Spinal cord (tissue), 10 donors: ENCODE measurements around the gene ZNF331. TPM values are rescaled to one million over a fixed set of nuclear protein-coding genes. Genes with fewer than 3 reads are reported as not detected.
A peak's percentile ranks its signal among the peaks of the same experiment; 100 is the strongest.
"Not testable (repeated sequence)": the region's sequence is repeated elsewhere in the genome, so short reads cannot be mapped to it uniquely, and the experiment has no call there.

Experiments
- DNase-seq, 6 donors: peaks; one replicate each; pipeline versions ENCODE4 v3.0.0 to v3.0.0-alpha.2; 2013 to 2015; ENCODE audit warnings: low spot score in 6 of 6, low read depth in 4 of 6
- H3K27ac ChIP-seq: one replicate; pipeline ENCODE4 v1.5.1; 2013; ENCODE audit warnings: low read depth, low read length, control low read depth
- H3K27me3 ChIP-seq: one replicate; pipeline ENCODE4 v1.6.1; 2013; ENCODE audit warnings: low read length; ENCODE audit not compliant: control insufficient read depth, insufficient read depth
- H3K36me3 ChIP-seq: one replicate; pipeline ENCODE4 v1.6.1; 2013; ENCODE audit warnings: low read length; ENCODE audit not compliant: control insufficient read depth, insufficient read depth
- H3K4me1 ChIP-seq: one replicate; pipeline ENCODE4 v1.6.1; 2013; ENCODE audit warnings: low read length; ENCODE audit not compliant: control insufficient read depth, insufficient read depth
- H3K4me3 ChIP-seq: one replicate; pipeline ENCODE4 v1.5.1; 2013; ENCODE audit warnings: low read depth, low read length, control low read depth
- H3K9me3 ChIP-seq: one replicate; pipeline ENCODE4 v1.6.1; 2013; ENCODE audit warnings: low read length; ENCODE audit not compliant: control insufficient read depth, insufficient read depth
- WGBS: methylation state at CpG from one replicate; pipeline ENCODE4 v1.1.5; 2013; ENCODE audit warnings: missing lambda C conversion rate; ENCODE audit not compliant: insufficient coverage; 5-methylcytosine and 5-hydroxymethylcytosine counted together
- long read RNA-seq, 4 donors: transcript quantifications; one replicate each; lab custom pipeline, GENCODE V29; 2026
- polyA plus RNA-seq, 2 donors: library from polyadenylated mRNA; unstranded; fragments of 120-200 nt; gene quantifications; one replicate each; pipeline ENCODE4 v1.2.1, GENCODE V29; 2013; ENCODE audit not compliant: insufficient read length in 2 of 2
- total RNA-seq, 2 donors: library from RNA; depleted of rRNA in 1 of 2; stranded (reverse); fragments of 120-200 nt in 1 of 2; fragments of >200 nt in 1 of 2; gene quantifications; one replicate each; pipeline versions ENCODE4 v1.2.3 to v1.2.4, GENCODE V29; 2013 to 2014
- donor health status: healthy.

The ZNF331 gene
- total RNA-seq (10 to 100 TPM; 21.7 to 28.0 TPM), polyA plus RNA-seq (10 to 100 TPM; 23.6 to 37.3 TPM)
- long read RNA-seq, donor 1, full-length matches to known transcripts: 12 of 12 reads
- long read RNA-seq, donor 1, partial matches to known transcripts: 0 of 12 reads
- long read RNA-seq, donor 1, other reads (novel, unspliced or antisense): 0 of 12 reads
- long read RNA-seq, donor 2, partial matches to known transcripts: 0 of 3 reads
- long read RNA-seq, donor 2, other reads (novel, unspliced or antisense): 0 of 3 reads
- long read RNA-seq, donor 3, full-length matches to known transcripts: 1 of 1 reads
- long read RNA-seq, donor 3, partial matches to known transcripts: 0 of 1 reads
- long read RNA-seq, donor 3, other reads (novel, unspliced or antisense): 0 of 1 reads
- long read RNA-seq, donor 4, full-length matches to known transcripts: 11 of 11 reads
- long read RNA-seq, donor 4, partial matches to known transcripts: 0 of 11 reads
- long read RNA-seq, donor 4, other reads (novel, unspliced or antisense): 0 of 11 reads

GRCh38 chr19:53537521-53538377, at the start of gene ZNF331:
Gene ZNF331 (plus strand): TSS chr19:53538145. CDS start chr19:53569377, 31,232 bp downstream.
- peak; percentile 55 to 95 (median 70) for DNase-seq
- Histone ChIP-seq H3K4me1 (peaks cover 12% of the 10 kb centered on the region), H3K27ac (peak within 1 kb of the TSS; percentile 73), H3K36me3 (peaks cover 33% of the 10 kb centered on the region), H3K4me3 (peak within 1 kb of the TSS; percentile 68), H3K9me3 (no peaks in the 10 kb centered on the region), H3K27me3 (no peaks in the 10 kb centered on the region)
- WGBS: 41% methylated on average over 78 of the region's 81 CpGs

GRCh38 chr19:53492153-53492552, 45.8 kb upstream of the ZNF331 start:
- no CpG with 5 or more reads among the region's 5 CpGs for WGBS
- no peaks in the 10 kb centered on the region for H3K4me1 ChIP-seq
- no peak for DNase-seq
- H3K4me3 ChIP-seq: no peak overlapping the region
- no peaks in the 10 kb centered on the region for H3K27me3 ChIP-seq
- peaks cover 3% of the 10 kb centered on the region for H3K36me3 ChIP-seq
- no peak overlapping the region for H3K27ac ChIP-seq
- no peaks in the 10 kb centered on the region for H3K9me3 ChIP-seq

GRCh38 chr19:53497311-53498023, 40.5 kb upstream of the ZNF331 start:
- WGBS: 29% methylated on average over 1 of the region's 11 CpGs
- not testable (repeated sequence) for H3K36me3 ChIP-seq, H3K4me3 ChIP-seq, H3K27ac ChIP-seq, DNase-seq, H3K4me1 ChIP-seq, H3K9me3 ChIP-seq, H3K27me3 ChIP-seq

GRCh38 chr19:53498024-53498395, 39.9 kb upstream of the ZNF331 start:
- not testable (repeated sequence) for H3K27me3 ChIP-seq, DNase-seq, H3K36me3 ChIP-seq, H3K4me3 ChIP-seq, H3K4me1 ChIP-seq, H3K9me3 ChIP-seq, H3K27ac ChIP-seq
- 100% methylated on average over 1 of the region's 4 CpGs for WGBS

- WGBS: 12% methylated on average over 3 of the region's 7 CpGs
- H3K27me3 ChIP-seq, H3K36me3 ChIP-seq, H3K9me3 ChIP-seq, H3K27ac ChIP-seq, H3K4me1 ChIP-seq: not testable (repeated sequence)
- peak overlapping the region; percentile 5 for H3K4me3 ChIP-seq
- DNase-seq: peak in 2 of 6 donors; percentile 38 to 83
Observed at GRCh38 chr19:53503151-53503550, 34.8 kb upstream of the ZNF331 start.

GRCh38 chr19:53503671-53504364, 34.1 kb upstream of the ZNF331 start:
- not testable (repeated sequence) for H3K9me3 ChIP-seq, H3K27me3 ChIP-seq, H3K4me1 ChIP-seq, H3K27ac ChIP-seq, H3K36me3 ChIP-seq
- DNase-seq: peak in 2 of 6 donors; percentile 22 to 87
- peak overlapping the region; percentile 12 for H3K4me3 ChIP-seq
- 1% methylated on average over 10 of the region's 14 CpGs for WGBS

- not testable (repeated sequence) for H3K4me3 ChIP-seq, H3K4me1 ChIP-seq, H3K27ac ChIP-seq, H3K9me3 ChIP-seq, H3K36me3 ChIP-seq, H3K27me3 ChIP-seq
- peak in 4 of 6 donors; percentile 6 to 91 (median 45) for DNase-seq
- 3% methylated on average over 5 of the region's 13 CpGs for WGBS
Observed at GRCh38 chr19:53504365-53504703, 33.6 kb upstream of the ZNF331 start.

GRCh38 chr19:53504885-53505284, 33.1 kb upstream of the ZNF331 start:
- Histone ChIP-seq H3K27me3 (no peaks in the 10 kb centered on the region), H3K4me3 (no peak overlapping the region), H3K36me3 (no peaks in the 10 kb centered on the region), H3K4me1 (no peaks in the 10 kb centered on the region), H3K27ac (no peak overlapping the region), H3K9me3 (no peaks in the 10 kb centered on the region)
- WGBS: 13% methylated on average over 3 of the region's 7 CpGs
- DNase-seq: peak in 2 of 6 donors; percentile 10 to 62

GRCh38 chr19:53506728-53507127, 31.2 kb upstream of the ZNF331 start:
- Histone ChIP-seq H3K36me3 (no peaks in the 10 kb centered on the region), H3K27me3 (no peaks in the 10 kb centered on the region), H3K4me1 (no peaks in the 10 kb centered on the region), H3K9me3 (no peaks in the 10 kb centered on the region), H3K27ac (no peak overlapping the region), H3K4me3 (no peak overlapping the region)
- DNase-seq: no peak
- 46% methylated on average over 6 of the region's 8 CpGs for WGBS
